IPS-15b (cell line): Measurements from ENCODE around the gene CETP.

ENCODE experiments used
- H3K27me3 ChIP-seq: one replicate; pipeline ENCODE4 v1.6.1; 2013; ENCODE audit warnings: low read length; ENCODE audit not compliant: control insufficient read depth, insufficient read depth
- H3K36me3 ChIP-seq: one replicate; pipeline ENCODE4 v1.6.1; 2013; ENCODE audit warnings: low read length; ENCODE audit not compliant: control insufficient read depth, insufficient read depth
- H3K4me1 ChIP-seq: one replicate; pipeline ENCODE4 v1.6.1; 2013; ENCODE audit warnings: mild to moderate bottlenecking, low read length; ENCODE audit not compliant: control insufficient read depth, insufficient read depth
- H3K4me3 ChIP-seq: one replicate; pipeline ENCODE4 v1.5.1; 2013; ENCODE audit warnings: low read depth, low read length
- H3K9ac ChIP-seq: one replicate; pipeline ENCODE4 v1.6.1; 2013; ENCODE audit warnings: low read depth, mild to moderate bottlenecking, low read length
- H3K9me3 ChIP-seq: one replicate; pipeline ENCODE4 v1.6.1; 2013; ENCODE audit warnings: mild to moderate bottlenecking, low read length; ENCODE audit not compliant: control insufficient read depth, insufficient read depth

The CETP gene

DNA sequence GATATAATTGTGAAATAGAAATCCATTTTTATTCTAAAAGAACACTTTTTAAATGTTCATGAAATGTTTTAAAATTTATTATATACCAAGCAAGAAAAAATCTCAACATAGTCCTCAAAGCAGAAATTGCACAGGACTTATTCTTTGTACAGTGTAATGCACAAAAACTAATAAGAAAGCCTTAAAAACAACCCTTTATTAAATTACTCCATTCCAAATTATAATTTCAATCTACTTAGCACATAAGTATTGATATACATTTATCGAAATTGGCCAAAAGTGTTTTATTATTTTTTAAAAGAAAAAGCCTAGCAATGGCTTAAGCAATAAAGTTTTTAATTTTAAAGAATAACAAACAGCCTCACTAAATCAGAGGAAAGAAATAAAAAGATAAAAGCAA is 46.7 kb downstream of the CETP start:
- H3K4me1 ChIP-seq, result peaks cover 5% of the 10 kb centered on the region

GRCh38 chr16:57009643-57010170 is 48.0 kb downstream of the CETP start:
- H3K9me3 ChIP-seq, result no peaks in the 10 kb centered on the region
- H3K27me3 ChIP-seq, result no peaks in the 10 kb centered on the region
- H3K9ac ChIP-seq, result no peak overlapping the region
- H3K4me1 ChIP-seq, result peaks cover 5% of the 10 kb centered on the region
- no peak overlapping the region for H3K4me3 ChIP-seq
- no peaks in the 10 kb centered on the region for H3K36me3 ChIP-seq

More for the DNA sequence above, 46.7 kb downstream of the CETP start:
- H3K9me3 ChIP-seq, result no peaks in the 10 kb centered on the region
- no peak overlapping the region for H3K9ac ChIP-seq
- H3K36me3 ChIP-seq, result no peaks in the 10 kb centered on the region
- no peaks in the 10 kb centered on the region for H3K27me3 ChIP-seq
- H3K4me3 ChIP-seq, result no peak overlapping the region

- no peaks in the 10 kb centered on the region for H3K9me3 ChIP-seq
- H3K27me3 ChIP-seq, result no peaks in the 10 kb centered on the region
- H3K4me3 ChIP-seq, result no peak overlapping the region
- no peaks in the 10 kb centered on the region for H3K36me3 ChIP-seq
- no peak overlapping the region for H3K9ac ChIP-seq
- peaks cover 5% of the 10 kb centered on the region for H3K4me1 ChIP-seq
These were observed 50.6 kb downstream of the CETP start for GRCh38 chr16:57012353-57012752.

DNA sequence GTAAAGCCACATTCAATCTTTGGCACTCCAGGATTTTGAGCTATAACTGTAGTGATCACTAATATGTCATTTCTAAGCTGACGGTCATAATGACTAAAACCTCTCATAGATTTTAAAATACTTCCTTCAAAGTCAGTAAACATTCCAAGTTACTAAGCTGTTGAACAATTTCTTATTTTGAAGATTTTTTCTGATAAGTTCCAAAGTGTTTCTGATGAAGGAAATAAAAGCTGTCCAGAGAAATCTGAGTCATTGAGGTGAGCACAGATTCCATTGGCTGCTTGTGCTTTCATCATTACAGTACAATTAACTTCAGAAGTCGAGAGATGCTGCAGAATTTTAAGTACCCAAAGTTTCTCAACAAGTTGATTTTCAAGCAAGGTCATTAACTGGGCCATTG is 51.5 kb downstream of the CETP start:
- Histone ChIP-seq H3K27me3 (no peaks in the 10 kb centered on the region), H3K4me1 (peaks cover 5% of the 10 kb centered on the region), H3K9ac (no peak overlapping the region), H3K4me3 (no peak overlapping the region), H3K9me3 (no peaks in the 10 kb centered on the region), H3K36me3 (no peaks in the 10 kb centered on the region)

- no peaks in the 10 kb centered on the region for H3K9me3 ChIP-seq
- no peaks in the 10 kb centered on the region for H3K36me3 ChIP-seq
- H3K9ac ChIP-seq, result no peak overlapping the region
- H3K27me3 ChIP-seq, result no peaks in the 10 kb centered on the region
- H3K4me3 ChIP-seq, result no peak overlapping the region
- H3K4me1 ChIP-seq, result peaks cover 5% of the 10 kb centered on the region
These were observed 52.2 kb downstream of the CETP start for GRCh38 chr16:57013902-57014301.

- Histone ChIP-seq H3K9me3 (no peaks in the 10 kb centered on the region), H3K9ac (no peak overlapping the region), H3K4me1 (peaks cover 5% of the 10 kb centered on the region), H3K36me3 (no peaks in the 10 kb centered on the region), H3K4me3 (no peak overlapping the region), H3K27me3 (no peaks in the 10 kb centered on the region)
These were observed 54.6 kb downstream of the CETP start for GRCh38 chr16:57016301-57016700.

- Histone ChIP-seq H3K9me3 (no peaks in the 10 kb centered on the region), H3K4me1 (peaks cover 5% of the 10 kb centered on the region), H3K4me3 (no peak overlapping the region), H3K9ac (no peak overlapping the region), H3K27me3 (no peaks in the 10 kb centered on the region), H3K36me3 (no peaks in the 10 kb centered on the region)
These were observed 55.1 kb downstream of the CETP start for GRCh38 chr16:57016831-57017230.

DNA sequence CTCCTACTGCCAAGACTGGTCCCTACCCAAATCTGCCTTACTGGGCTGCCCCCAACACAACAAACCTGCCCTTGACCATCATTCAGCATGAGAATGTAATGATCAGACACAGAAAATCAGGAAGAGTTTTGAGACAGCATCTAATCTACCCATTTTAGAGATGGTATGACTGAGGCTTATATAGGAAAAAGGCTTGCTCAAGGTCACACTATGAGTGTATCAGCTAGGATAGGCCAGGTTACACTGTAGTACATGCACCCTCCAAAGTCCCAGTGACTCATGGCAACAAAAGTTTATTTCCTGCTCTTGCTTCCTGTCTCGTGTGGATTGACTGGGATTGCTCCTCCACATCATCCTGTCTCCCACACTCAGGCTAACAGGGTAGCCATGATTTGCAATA is 55.5 kb downstream of the CETP start:
- Histone ChIP-seq H3K9ac (no peak overlapping the region), H3K4me1 (peaks cover 3% of the 10 kb centered on the region), H3K36me3 (no peaks in the 10 kb centered on the region), H3K9me3 (no peaks in the 10 kb centered on the region), H3K4me3 (no peak overlapping the region), H3K27me3 (no peaks in the 10 kb centered on the region)

DNA sequence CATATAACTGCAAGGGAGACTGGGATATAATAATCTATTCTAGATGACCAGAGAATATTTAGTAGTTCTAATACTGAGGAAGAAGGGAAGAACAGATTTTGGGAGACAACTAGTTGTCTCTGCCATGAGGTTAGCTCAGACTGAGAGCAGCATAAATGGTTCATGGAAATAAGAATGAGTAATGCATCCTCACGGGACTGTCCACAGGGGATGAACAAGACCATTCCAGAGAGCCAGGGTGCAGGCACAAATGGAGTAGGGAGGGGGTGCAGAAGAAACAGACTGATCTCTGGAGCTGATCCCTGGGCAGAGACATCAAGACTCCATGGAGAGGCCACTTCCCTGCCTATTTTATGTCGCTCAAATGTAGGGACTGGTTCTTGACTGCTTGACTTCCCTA is 58.0 kb downstream of the CETP start:
- Histone ChIP-seq H3K4me1 (no peaks in the 10 kb centered on the region), H3K9ac (no peak overlapping the region), H3K9me3 (no peaks in the 10 kb centered on the region), H3K36me3 (no peaks in the 10 kb centered on the region), H3K27me3 (no peaks in the 10 kb centered on the region), H3K4me3 (no peak overlapping the region)

DNA sequence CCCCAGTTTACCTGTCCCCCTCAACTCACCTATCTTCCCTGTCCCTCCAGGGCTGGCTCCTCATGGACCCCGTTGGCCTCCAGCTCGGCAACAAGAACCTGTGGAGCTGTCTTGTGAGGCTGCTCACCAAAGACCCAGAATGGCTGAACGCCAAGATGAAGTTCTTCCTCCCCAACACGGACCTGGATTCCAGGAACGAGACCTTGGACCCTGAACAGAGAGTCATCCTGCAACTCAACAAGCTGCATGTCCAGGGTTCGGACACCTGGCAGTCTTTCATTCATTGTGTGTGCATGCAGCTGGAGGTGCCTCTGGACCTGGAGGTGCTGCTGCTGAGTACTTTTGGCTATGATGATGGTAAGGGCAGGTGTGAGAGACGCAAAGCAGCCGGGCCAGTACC is 58.9 kb downstream of the CETP start:
- Histone ChIP-seq H3K4me1 (no peaks in the 10 kb centered on the region), H3K9me3 (no peaks in the 10 kb centered on the region), H3K27me3 (no peaks in the 10 kb centered on the region), H3K9ac (no peak overlapping the region), H3K4me3 (no peak overlapping the region), H3K36me3 (no peaks in the 10 kb centered on the region)

DNA sequence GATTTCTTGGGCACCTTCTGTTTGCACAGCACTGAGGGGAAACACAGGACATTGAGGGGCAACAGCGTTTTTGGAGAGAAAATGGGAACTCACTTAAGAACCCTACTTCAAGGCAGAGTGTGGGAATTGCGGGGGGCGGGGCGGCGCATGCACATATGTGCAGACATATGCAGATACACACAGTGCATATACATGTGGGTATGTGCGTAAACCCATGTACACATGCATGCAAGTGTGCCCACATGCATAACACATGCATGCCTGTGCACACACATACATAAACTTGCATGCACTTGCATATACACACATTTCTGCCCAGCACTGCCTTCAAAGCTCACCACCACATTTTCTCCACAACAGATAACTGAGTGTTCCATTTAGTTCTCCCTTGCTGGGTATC is 60.0 kb downstream of the CETP start:
- Histone ChIP-seq H3K27me3 (no peaks in the 10 kb centered on the region), H3K4me3 (no peak overlapping the region), H3K9ac (no peak overlapping the region), H3K36me3 (peaks cover 3% of the 10 kb centered on the region), H3K4me1 (no peaks in the 10 kb centered on the region), H3K9me3 (no peaks in the 10 kb centered on the region)

DNA sequence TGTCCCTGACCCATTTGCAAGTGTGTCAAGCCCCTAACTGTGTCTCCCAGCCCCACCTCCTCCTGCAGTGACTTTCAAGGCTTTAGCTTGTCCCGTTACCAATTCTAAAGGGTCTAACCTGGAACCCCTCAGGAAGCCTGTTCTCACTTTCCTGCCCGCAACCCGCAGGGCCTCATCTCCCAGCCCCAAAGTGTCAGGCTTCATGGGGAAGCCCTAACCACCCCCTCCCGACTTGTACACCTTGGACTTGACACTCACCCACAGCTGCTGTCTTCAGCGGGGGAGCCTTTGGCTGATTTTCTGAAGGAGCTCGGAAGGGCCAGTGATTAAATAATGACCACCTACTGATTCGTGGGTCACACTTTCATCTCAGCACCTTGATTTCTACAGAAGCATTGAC is 60.7 kb downstream of the CETP start:
- H3K36me3 ChIP-seq, result peaks cover 3% of the 10 kb centered on the region
- H3K9ac ChIP-seq, result no peak overlapping the region
- H3K9me3 ChIP-seq, result no peaks in the 10 kb centered on the region

More for the DNA sequence above, 60.7 kb downstream of the CETP start:
- no peaks in the 10 kb centered on the region for H3K27me3 ChIP-seq
- no peaks in the 10 kb centered on the region for H3K4me1 ChIP-seq
- no peak overlapping the region for H3K4me3 ChIP-seq
